ENCODE data around the gene SYMPK.

- TF ChIP-seq, protein P1, sequence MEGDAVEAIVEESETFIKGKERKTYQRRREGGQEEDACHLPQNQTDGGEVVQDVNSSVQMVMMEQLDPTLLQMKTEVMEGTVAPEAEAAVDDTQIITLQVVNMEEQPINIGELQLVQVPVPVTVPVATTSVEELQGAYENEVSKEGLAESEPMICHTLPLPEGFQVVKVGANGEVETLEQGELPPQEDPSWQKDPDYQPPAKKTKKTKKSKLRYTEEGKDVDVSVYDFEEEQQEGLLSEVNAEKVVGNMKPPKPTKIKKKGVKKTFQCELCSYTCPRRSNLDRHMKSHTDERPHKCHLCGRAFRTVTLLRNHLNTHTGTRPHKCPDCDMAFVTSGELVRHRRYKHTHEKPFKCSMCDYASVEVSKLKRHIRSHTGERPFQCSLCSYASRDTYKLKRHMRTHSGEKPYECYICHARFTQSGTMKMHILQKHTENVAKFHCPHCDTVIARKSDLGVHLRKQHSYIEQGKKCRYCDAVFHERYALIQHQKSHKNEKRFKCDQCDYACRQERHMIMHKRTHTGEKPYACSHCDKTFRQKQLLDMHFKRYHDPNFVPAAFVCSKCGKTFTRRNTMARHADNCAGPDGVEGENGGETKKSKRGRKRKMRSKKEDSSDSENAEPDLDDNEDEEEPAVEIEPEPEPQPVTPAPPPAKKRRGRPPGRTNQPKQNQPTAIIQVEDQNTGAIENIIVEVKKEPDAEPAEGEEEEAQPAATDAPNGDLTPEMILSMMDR (IDR thresholded peaks at IDR 0.05) = no peak
- no peak for TF ChIP-seq POLR2A (IDR thresholded peaks at IDR 0.05)
Measured at GRCh38 chr19:45778010-45778661, 84.8 kb downstream of the SYMPK start.

All from ovary (tissue), 3 donors.